Gastrocnemius medialis (tissue), 4 donors: Measurements from ENCODE around the gene PFKM. TPM values are rescaled to one million over a fixed set of nuclear protein-coding genes. Genes with fewer than 3 reads are reported as not detected.

Experiments
- ATAC-seq, 2 donors: fragments of 150-250 bp; one replicate each; pipeline ENCODE4 v1.9.1; 2016
- DNase-seq, 2 donors: peaks; one replicate each; pipeline ENCODE4 v3.0.0-alpha.2; 2019
- H3K27ac ChIP-seq, 4 donors: fragments of 200-600 bp; sonication (generic); 1 replicate in 1 of 4; 2 replicates in 3 of 4; pipeline ENCODE4 v1.5.1; 2016 to 2018; ENCODE audit warnings: mild to moderate bottlenecking in 2 of 4, moderate library complexity in 1 of 4
- H3K27me3 ChIP-seq, 3 donors: fragments of 200-600 bp; sonication (generic) in 2 of 3; 1 replicate in 1 of 3; 2 replicates in 2 of 3; pipeline versions ENCODE4 v1.5.1 to v1.6.0; 2016 to 2019; ENCODE audit warnings: mild to moderate bottlenecking in 1 of 3, moderate library complexity in 1 of 3
- H3K36me3 ChIP-seq, 2 donors: fragments of 200-600 bp; sonication (generic) in 1 of 2; one replicate each; pipeline ENCODE4 v1.5.1; 2017 to 2018
- H3K4me1 ChIP-seq, 2 donors: fragments of 200-600 bp; sonication (generic) in 1 of 2; one replicate each; pipeline ENCODE4 v1.5.1; 2016 to 2017; ENCODE audit warnings: mild to moderate bottlenecking in 2 of 2
- H3K4me3 ChIP-seq, 4 donors: fragments of 200-600 bp; sonication (generic) in 3 of 4; 1 replicate in 1 of 4; 2 replicates in 3 of 4; pipeline ENCODE4 v1.5.1; 2016 to 2019; ENCODE audit warnings: mild to moderate bottlenecking in 2 of 4
- H3K9me3 ChIP-seq, 3 donors: fragments of 200-600 bp; sonication (generic) in 2 of 3; 1 replicate in 1 of 3; 2 replicates in 2 of 3; pipeline ENCODE4 v1.5.1; 2016 to 2019
- CTCF ChIP-seq, 5 experiments: fragments of 450-650 bp in 3 of 5; fragments of 200-600 bp in 2 of 5; sonication (generic) in 2 of 5; IDR thresholded peaks in 4 of 5; conservative IDR thresholded peaks in 1 of 5; 1 replicate in 4 of 5; 2 replicates in 1 of 5; pipeline ENCODE4 v1.5.1; 2016 to 2019; ENCODE audit warnings: antibody characterized with exemption in 5 of 5, mild to moderate bottlenecking in 3 of 5, moderate library complexity in 3 of 5
- POLR2A ChIP-seq, 2 donors: fragments of 450-650 bp; IDR thresholded peaks; one replicate each; pipeline ENCODE4 v1.6.1; 2017; ENCODE audit warnings: antibody characterized with exemption in 2 of 2, mild to moderate bottlenecking in 2 of 2, moderate library complexity in 2 of 2
- in situ Hi-C, 4 donors: fragments of 200-750 bp; cut with MboI; loops; one replicate each; pipeline versions ENCODE4 v1.15.0 to v1.8.0; 2017; ENCODE audit warnings: low sequenced_read_pairs in 4 of 4
- intact Hi-C: fragments of 100-400 bp; cut with DNase I; formaldehyde crosslinking; loops from one replicate; pipeline ENCODE4 v1.15.1; 2023; ENCODE audit warnings: low total_unique reads
- microRNA-seq, 2 donors: library from miRNA; unstranded; fragments of <30 nt; microRNA quantifications; one replicate each; pipeline ENCODE4, GENCODE V29; 2016; ENCODE audit warnings: borderline replicate concordance in 2 of 2
- total RNA-seq, 4 donors: library from RNA; depleted of rRNA; stranded (reverse); fragments of >200 nt; gene quantifications; one replicate each; pipeline versions ENCODE4 v1.1.0 to v1.2.3, GENCODE V29; 2016

PFKM gene
- total RNA-seq, 4 donors from 2014 or later, result 341 to 1,022 (median 763) TPM

- Histone ChIP-seq H3K27ac (no peak overlapping the region), H3K4me1 (peaks cover 7 to 8% of the 10 kb centered on the region in 2 donors), H3K36me3 (no peaks in the 10 kb centered on the region), H3K27me3 (no peaks in the 10 kb centered on the region), H3K9me3 (no peaks in the 10 kb centered on the region), H3K4me3 (no peak overlapping the region)
- intact Hi-C loops, result loop anchor here (10.0 kb wide), 3 partner anchors 289 to 621 kb away; partner anchors contain the start of genes CACNB3 and VDR
- in situ Hi-C loops, result loop anchor here in 3 of 4 donors (25.0 kb wide), 1 partner anchor 231 kb away; the partner anchor contains the start of gene TMEM106C (in 3 of the 3)
- no peak for ATAC-seq
- no peak for DNase-seq
- TF ChIP-seq POLR2A (IDR thresholded peaks at IDR 0.05) (no peak), CTCF (IDR thresholded peaks at IDR 0.05 in 4 of 5, conservative IDR thresholded peaks at IDR 0.05 in 1 of 5) (no peak)
These were observed 74.5 kb downstream of the PFKM start for GRCh38 chr12:48193623-48194022.

GRCh38 chr12:48194799-48195201, 75.6 kb downstream of the PFKM start:
- DNase-seq (no peak), ATAC-seq (no peak)
- in situ Hi-C loops, result loop anchor here in 3 of 4 donors (25.0 kb wide), 1 partner anchor 232 kb away; the partner anchor contains the start of gene TMEM106C (in 3 of the 3)
- H3K4me3 ChIP-seq, result no peak overlapping the region
- TF ChIP-seq CTCF (IDR thresholded peaks at IDR 0.05 in 4 of 5, conservative IDR thresholded peaks at IDR 0.05 in 1 of 5), result no peak
- no peak for TF ChIP-seq POLR2A (IDR thresholded peaks at IDR 0.05)
- no peaks in the 10 kb centered on the region for H3K9me3 ChIP-seq
- intact Hi-C loops, result loop anchor here (5.0 to 10.0 kb wide), 4 partner anchors 232 to 620 kb away; partner anchors contain the start of genes CACNB3, TMEM106C and VDR
- H3K4me1 ChIP-seq, result peaks cover 16 to 20% of the 10 kb centered on the region in 2 donors
- H3K27me3 ChIP-seq, result no peaks in the 10 kb centered on the region
- no peak overlapping the region for H3K27ac ChIP-seq
- H3K36me3 ChIP-seq, result no peaks in the 10 kb centered on the region

Small RNA genes lying within 50 kb of the gene (microRNA-seq; reads per million reads assigned to microRNA genes)
- 76.9 to 86.2 reads per million in 2 donors for gene MIR6505

Other genes with a start within 250 kb of the PFKM start
- 1 to 10 TPM; 3.2 to 6.1 (median 4.4) TPM for gene VDR, start 214.4 kb upstream of the PFKM start, total RNA-seq
- gene TMEM106C, start 155.8 kb upstream of the PFKM start, total RNA-seq, result 10 to 100 TPM; 11.8 to 27.1 (median 24.8) TPM
- not detected for gene COL2A1, start 114.9 kb upstream of the PFKM start, total RNA-seq
- 10 to 100 TPM in 3 of 4 donors, 1 to 10 TPM in 1; 8.7 to 19.1 (median 13.1) TPM for gene SENP1, start 13.3 kb upstream of the PFKM start, total RNA-seq
- 100 to 1,000 TPM; 134 to 359 (median 210) TPM for gene ASB8, start 38.2 kb downstream of the PFKM start, total RNA-seq
- gene CCDC184, start 64.3 kb downstream of the PFKM start, total RNA-seq, result 1 to 10 TPM in 2 of 4 donors, under 1 TPM in 2; 0.38 to 2.0 (median 1.1) TPM
- not detected for gene OR10AD1, start 83.9 kb downstream of the PFKM start, total RNA-seq
- 10 to 100 TPM; 31.8 to 43.1 (median 34.2) TPM for gene ZNF641, start 231.6 kb downstream of the PFKM start, total RNA-seq